Uterus (tissue), 2 donors: ENCODE data around the gene HDAC4.

Experiments
- POLR2A ChIP-seq, 2 donors: fragments of 450-650 bp; IDR thresholded peaks; one replicate each; pipeline ENCODE4 v1.6.1; 2016; ENCODE audit warnings: antibody characterized with exemption in 2 of 2, mild to moderate bottlenecking in 1 of 2, moderate library complexity in 1 of 2
- TF ChIP-seq, protein P1 (sequence below), 4 experiments: fragments of 200-600 bp in 2 of 4; fragments of 450-650 bp in 2 of 4; sonication (generic) in 2 of 4; IDR thresholded peaks; one replicate each; pipeline ENCODE4 v1.5.1; 2016 to 2019; ENCODE audit warnings: antibody characterized with exemption in 4 of 4, mild to moderate bottlenecking in 2 of 4, moderate library complexity in 1 of 4

DNA sequence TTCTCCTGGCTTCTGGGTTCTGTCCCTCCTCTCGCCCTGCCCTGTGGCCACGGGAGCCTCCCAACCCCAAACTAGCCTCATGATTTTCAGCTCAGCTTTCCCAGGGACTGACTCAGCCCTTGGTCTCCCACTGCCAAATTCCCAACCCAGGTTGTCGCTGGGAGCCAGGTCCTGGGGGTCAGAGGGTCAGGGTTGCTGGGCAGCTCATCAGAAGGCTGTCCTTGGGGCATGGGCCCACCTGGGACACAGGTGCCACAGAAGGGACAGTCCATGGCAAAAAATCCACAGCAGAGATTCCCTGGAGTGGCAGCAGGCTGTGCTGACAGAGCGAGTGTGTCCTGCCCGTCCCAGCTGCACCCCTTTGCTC is 372.6 kb downstream of the HDAC4 start:
- TF ChIP-seq, protein P1, sequence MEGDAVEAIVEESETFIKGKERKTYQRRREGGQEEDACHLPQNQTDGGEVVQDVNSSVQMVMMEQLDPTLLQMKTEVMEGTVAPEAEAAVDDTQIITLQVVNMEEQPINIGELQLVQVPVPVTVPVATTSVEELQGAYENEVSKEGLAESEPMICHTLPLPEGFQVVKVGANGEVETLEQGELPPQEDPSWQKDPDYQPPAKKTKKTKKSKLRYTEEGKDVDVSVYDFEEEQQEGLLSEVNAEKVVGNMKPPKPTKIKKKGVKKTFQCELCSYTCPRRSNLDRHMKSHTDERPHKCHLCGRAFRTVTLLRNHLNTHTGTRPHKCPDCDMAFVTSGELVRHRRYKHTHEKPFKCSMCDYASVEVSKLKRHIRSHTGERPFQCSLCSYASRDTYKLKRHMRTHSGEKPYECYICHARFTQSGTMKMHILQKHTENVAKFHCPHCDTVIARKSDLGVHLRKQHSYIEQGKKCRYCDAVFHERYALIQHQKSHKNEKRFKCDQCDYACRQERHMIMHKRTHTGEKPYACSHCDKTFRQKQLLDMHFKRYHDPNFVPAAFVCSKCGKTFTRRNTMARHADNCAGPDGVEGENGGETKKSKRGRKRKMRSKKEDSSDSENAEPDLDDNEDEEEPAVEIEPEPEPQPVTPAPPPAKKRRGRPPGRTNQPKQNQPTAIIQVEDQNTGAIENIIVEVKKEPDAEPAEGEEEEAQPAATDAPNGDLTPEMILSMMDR (IDR thresholded peaks at IDR 0.05), result no peak
- TF ChIP-seq POLR2A (IDR thresholded peaks at IDR 0.05), result no peak
